PC-9 (cell line): ENCODE data around the gene COTL1. TPM values are rescaled to one million over a fixed set of nuclear protein-coding genes. Genes with fewer than 3 reads are reported as not detected.

Source experiments
- BruUV-seq: library from RNA; stranded (reverse); fragments of 400-500 nt; replicated peaks from 2 replicates; lab custom pipeline; 2021; lab: Mats Ljungman, UMichigan
- CTCF ChIA-PET: fragments of 300-600 bp; sonication (Branson Sonifier 250); formaldehyde crosslinking; loops from one replicate; lab custom pipeline; 2022; ENCODE audit warnings: antibody characterized with exemption; lab: Charles Lee
- POLR2A ChIA-PET: fragments of 300-600 bp; sonication (Branson Sonifier 250); formaldehyde crosslinking; loops from one replicate; lab custom pipeline; 2022; ENCODE audit warnings: antibody characterized with exemption; ENCODE audit not compliant: unreplicated experiment; lab: Charles Lee
- DNase-seq, 2 experiments: peaks; one replicate each; pipeline versions ENCODE4 v3.0.0 to v3.0.0-alpha.2; 2015 to 2022; ENCODE audit warnings: mixed read lengths in 1 of 2
- H2AFZ ChIP-seq: fragments of 200-600 bp; sonication (generic); 2 replicates; pipeline ENCODE4 v1.8.1; 2017; ENCODE audit warnings: antibody characterized with exemption
- H3F3A ChIP-seq: fragments of 200-600 bp; sonication (generic); 2 replicates; pipeline ENCODE4 v1.8.1; 2017; ENCODE audit warnings: antibody characterized with exemption, mild to moderate bottlenecking, low read depth; ENCODE audit not compliant: insufficient read depth
- H3K27ac ChIP-seq: fragments of 200-600 bp; sonication (generic); 2 replicates; pipeline ENCODE4 v1.6.1; 2016; ENCODE audit warnings: mixed run types
- H3K27me3 ChIP-seq: fragments of 200-600 bp; sonication (generic); 2 replicates; pipeline ENCODE4 v1.6.1; 2016; ENCODE audit warnings: low read depth, mixed run types; ENCODE audit not compliant: insufficient read depth
- H3K36me3 ChIP-seq: fragments of 200-600 bp; sonication (generic); 2 replicates; pipeline ENCODE4 v1.6.1; 2016; ENCODE audit warnings: low read depth, mixed run types
- H3K4me1 ChIP-seq: fragments of 200-600 bp; sonication (generic); replicated peaks from 2 replicates; pipeline ENCODE4 v1.6.1; 2016; ENCODE audit warnings: mixed run types; ENCODE audit not compliant: insufficient read depth
- H3K4me2 ChIP-seq: fragments of 200-600 bp; sonication (generic); 2 replicates; pipeline ENCODE4 v1.6.1; 2017; ENCODE audit warnings: mixed run types
- H3K4me3 ChIP-seq: fragments of 200-600 bp; sonication (generic); 2 replicates; pipeline ENCODE4 v1.6.1; 2016; ENCODE audit warnings: mixed run types
- H3K79me2 ChIP-seq: fragments of 200-600 bp; sonication (generic); 2 replicates; pipeline ENCODE4 v1.6.1; 2017; ENCODE audit warnings: low read depth, mixed run types
- H3K9me2 ChIP-seq: fragments of 200-600 bp; sonication (generic); 2 replicates; pipeline ENCODE4 v1.8.1; 2017; ENCODE audit warnings: mild to moderate bottlenecking; ENCODE audit not compliant: insufficient read depth
- H3K9me3 ChIP-seq: fragments of 200-600 bp; sonication (generic); 2 replicates; pipeline ENCODE4 v1.8.1; 2016; ENCODE audit warnings: low read depth; ENCODE audit not compliant: insufficient read depth
- H4K20me1 ChIP-seq: fragments of 200-600 bp; sonication (generic); 2 replicates; pipeline ENCODE4 v1.8.1; 2017; ENCODE audit not compliant: insufficient read depth
- CTCF ChIP-seq: fragments of 200-600 bp; sonication (generic); conservative IDR thresholded peaks from 2 replicates; pipeline ENCODE4 v1.6.1; 2017; ENCODE audit warnings: mixed run types, antibody characterized with exemption, mild to moderate bottlenecking, moderate library complexity
- EZH2 ChIP-seq: fragments of 200-600 bp; sonication (generic); IDR thresholded peaks from 2 replicates; pipeline ENCODE4 v1.8.0; 2017; ENCODE audit warnings: antibody characterized with exemption, low read depth
- intact Hi-C: fragments of 100-400 bp; cut with micrococcal nuclease; formaldehyde crosslinking; loops from one replicate; pipeline ENCODE4 v1.10.0; 2022; ENCODE audit not compliant: unreplicated experiment
- total RNA-seq: library from RNA; stranded (reverse); gene quantifications from 2 replicates; pipeline ENCODE4 v1.2.3, GENCODE V29; 2021

The COTL1 gene
- total RNA-seq, 1 experiment from 2014 or later: 512 TPM

GRCh38 chr16:84643674-84644073 lies 25.8 kb upstream of the COTL1 start:
- Histone ChIP-seq H3K27me3 (no peaks in the 10 kb centered on the region), H3K27ac (no peak overlapping the region), H3K4me2 (no peak overlapping the region; the same call in 1 of the 2 replicates), H3K4me3 (no peak overlapping the region), H3F3A (0 out of 2 replicates have a peak, but pooled peaks cover 3% of the 10 kb centered on the region), H2AFZ (no peak overlapping the region), H3K36me3 (no peaks in the 10 kb centered on the region), H3K79me2 (no peaks in the 10 kb centered on the region), H3K4me1 (peaks cover 15% of the 10 kb centered on the region), H3K9me2 (no peaks in the 10 kb centered on the region), H3K9me3 (no peaks in the 10 kb centered on the region), H4K20me1 (no peaks in the 10 kb centered on the region)
- no peak for DNase-seq
- BruUV-seq: no TSS peak
- ChIA-PET CTCF (interaction anchor here (0.6 to 1.4 kb wide), 2 partner anchors 21 to 55 kb away, joined by 3 to 5 read pairs; no protein-coding TSS in a partner anchor), POLR2A (interaction anchor here (0.6 kb wide), 1 partner anchor 10 kb away, joined by 3 read pairs; no protein-coding TSS in a partner anchor)
- intact Hi-C loops: loop anchor here (5.0 kb wide), 1 partner anchor 84 kb away; no protein-coding TSS in a partner anchor
- TF ChIP-seq CTCF (no peak), EZH2 (no peak)

- TF ChIP-seq CTCF: no peak
- no peaks in the 10 kb centered on the region for H3K27me3 ChIP-seq
- no peaks in the 10 kb centered on the region for H3K9me3 ChIP-seq
- H3K4me3 ChIP-seq: no peak overlapping the region; the same call in 1 of the 2 replicates
- 0 out of 2 replicates have a peak, but pooled peaks cover 3% of the 10 kb centered on the region for H3F3A ChIP-seq
- peak overlapping the region; percentile 56; the same call in 1 of the 2 replicates for H2AFZ ChIP-seq
- peaks cover 15% of the 10 kb centered on the region for H3K4me1 ChIP-seq
- H3K9me2 ChIP-seq: no peaks in the 10 kb centered on the region
- H4K20me1 ChIP-seq: no peaks in the 10 kb centered on the region
- peak overlapping the region; percentile 65 for H3K4me2 ChIP-seq
- POLR2A ChIA-PET: interaction anchor here (0.6 kb wide), 1 partner anchor 11 kb away, joined by 3 read pairs; no protein-coding TSS in a partner anchor
- H3K79me2 ChIP-seq: no peaks in the 10 kb centered on the region
- no peaks in the 10 kb centered on the region for H3K36me3 ChIP-seq
- peak; percentile 77 to 83 for DNase-seq
- no TSS peak for BruUV-seq
- CTCF ChIA-PET: interaction anchor here (0.6 to 1.4 kb wide), 2 partner anchors 20 to 56 kb away, joined by 3 to 5 read pairs; no protein-coding TSS in a partner anchor
- intact Hi-C loops: loop anchor here (5.0 kb wide), 1 partner anchor 84 kb away; no protein-coding TSS in a partner anchor
- peak overlapping the region; percentile 37 for H3K27ac ChIP-seq
Observed at GRCh38 chr16:84643180-84643583, 25.3 kb upstream of the COTL1 start.

GRCh38 chr16:84641643-84642358 lies 23.9 kb upstream of the COTL1 start:
- POLR2A ChIA-PET: interaction anchor here (0.5 kb wide), 1 partner anchor 478 kb away, joined by 13 read pairs; no protein-coding TSS in a partner anchor

More at GRCh38 chr16:84641643-84642358, 23.9 kb upstream of the COTL1 start:
- Histone ChIP-seq H4K20me1 (no peaks in the 10 kb centered on the region), H3K27me3 (no peaks in the 10 kb centered on the region), H3K79me2 (no peaks in the 10 kb centered on the region), H3K36me3 (no peaks in the 10 kb centered on the region), H3K9me2 (no peaks in the 10 kb centered on the region), H3K4me3 (no peak overlapping the region), H3K4me2 (peak overlapping the region; percentile 65; the same call in 1 of the 2 replicates), H3K9me3 (no peaks in the 10 kb centered on the region), H2AFZ (no peak overlapping the region), H3F3A (no peaks in the 10 kb centered on the region), H3K4me1 (peaks cover 15% of the 10 kb centered on the region), H3K27ac (no peak overlapping the region)
- DNase-seq: no peak
- intact Hi-C loops: loop anchor here (5.0 kb wide), 1 partner anchor 86 kb away; no protein-coding TSS in a partner anchor
- CTCF ChIA-PET: no interaction called here
- BruUV-seq: no TSS peak
- TF ChIP-seq CTCF (no peak), EZH2 (no peak)
